GM12891 (cell line): ENCODE measurements around the gene PCDHA7.
"Not testable (repeated sequence)": the region's sequence is repeated elsewhere in the genome, so short reads cannot be mapped to it uniquely, and the experiment has no call there.

Source experiments
- DNase-seq: peaks from one replicate; pipeline ENCODE4 v3.0.0; 2011; ENCODE audit warnings: low spot score; ENCODE audit not compliant: insufficient read length
- FAIRE-seq: peaks from 2 replicates; lab custom pipeline; 2011; peaks lifted over from hg19 to GRCh38; lab: Jason Lieb, UNC
- PAX5 ChIP-seq: IDR thresholded peaks from 2 replicates; pipeline ENCODE4 v1.6.1; 2011; ENCODE audit warnings: low read length, moderate library complexity, mild to moderate bottlenecking; ENCODE audit not compliant: insufficient read depth, severe bottlenecking
- POLR2A ChIP-seq: IDR thresholded peaks from 2 replicates; pipeline ENCODE4 v1.6.1; 2011; ENCODE audit warnings: low read depth, low read length, control low read depth
- POLR2AphosphoS5 ChIP-seq: IDR thresholded peaks from 2 replicates; pipeline ENCODE4 v1.6.1; 2011; ENCODE audit warnings: low read depth, low read length, control low read depth
- POU2F2 ChIP-seq: IDR thresholded peaks from 2 replicates; pipeline ENCODE4 v1.6.1; 2011; ENCODE audit warnings: low read depth, mild to moderate bottlenecking, control low read depth, low read length, moderate library complexity
- SPI1 ChIP-seq: IDR thresholded peaks from 2 replicates; pipeline ENCODE4 v1.6.1; 2011; ENCODE audit warnings: low read depth, low read length, control low read depth
- TAF1 ChIP-seq: IDR thresholded peaks from 2 replicates; pipeline ENCODE4 v1.6.1; 2011; ENCODE audit warnings: low read depth, low read length, control low read depth

The PCDHA7 gene

DNA sequence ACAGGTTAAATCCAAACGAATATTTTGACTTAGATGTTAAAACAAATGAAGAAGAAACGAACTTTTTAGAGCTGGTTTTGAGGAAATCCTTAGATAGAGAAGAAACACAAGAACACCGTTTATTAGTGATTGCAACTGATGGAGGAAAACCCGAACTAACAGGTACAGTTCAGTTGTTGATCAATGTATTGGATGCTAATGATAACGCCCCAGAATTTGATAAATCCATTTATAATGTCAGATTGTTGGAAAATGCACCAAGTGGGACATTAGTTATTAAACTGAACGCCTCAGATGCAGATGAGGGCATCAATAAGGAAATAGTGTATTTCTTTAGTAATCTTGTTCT, 11.8 kb upstream of the PCDHA7 start:
- no peak for TF ChIP-seq POLR2A
- no peak for TF ChIP-seq PAX5
- no peak for TF ChIP-seq POLR2AphosphoS5
- no peak for TF ChIP-seq SPI1
- no peak for TF ChIP-seq POU2F2
- TF ChIP-seq TAF1: no peak
- DNase-seq (no peak), FAIRE-seq (no peak)

DNA sequence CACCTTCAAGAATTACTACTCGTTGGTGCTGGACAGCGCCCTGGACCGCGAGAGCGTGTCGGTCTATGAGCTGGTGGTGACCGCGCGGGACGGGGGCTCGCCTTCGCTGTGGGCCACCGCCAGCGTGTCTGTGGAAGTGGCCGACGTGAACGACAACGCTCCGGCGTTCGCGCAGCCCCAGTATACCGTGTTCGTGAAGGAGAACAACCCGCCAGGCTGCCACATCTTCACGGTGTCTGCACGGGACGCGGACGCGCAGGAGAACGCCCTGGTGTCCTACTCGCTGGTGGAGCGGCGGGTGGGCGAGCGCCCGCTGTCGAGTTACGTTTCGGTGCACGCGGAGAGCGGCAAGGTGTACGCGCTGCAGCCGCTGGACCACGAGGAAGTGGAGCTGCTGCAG, 11.1 kb upstream of the PCDHA7 start:
- not testable (repeated sequence) for DNase-seq, FAIRE-seq

DNA sequence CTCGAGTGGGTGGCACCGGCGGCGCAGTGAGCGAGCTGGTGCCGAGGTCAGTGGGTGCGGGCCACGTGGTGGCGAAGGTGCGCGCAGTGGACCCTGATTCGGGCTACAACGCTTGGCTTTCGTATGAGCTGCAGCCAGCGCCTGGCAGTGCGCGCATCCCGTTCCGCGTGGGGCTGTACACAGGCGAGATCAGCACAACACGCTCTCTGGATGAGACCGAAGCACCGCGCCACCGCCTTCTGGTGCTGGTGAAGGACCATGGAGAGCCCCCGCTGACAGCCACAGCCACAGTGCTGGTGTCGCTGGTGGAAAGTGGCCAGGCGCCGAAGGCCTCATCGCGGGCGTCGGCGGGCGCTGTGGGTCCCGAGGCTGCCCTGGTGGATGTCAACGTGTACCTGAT, 10.6 kb upstream of the PCDHA7 start:
- FAIRE-seq (no peak), DNase-seq (no peak)
- no peak for TF ChIP-seq TAF1
- no peak for TF ChIP-seq SPI1
- no peak for TF ChIP-seq POLR2AphosphoS5
- no peak for TF ChIP-seq POU2F2

DNA sequence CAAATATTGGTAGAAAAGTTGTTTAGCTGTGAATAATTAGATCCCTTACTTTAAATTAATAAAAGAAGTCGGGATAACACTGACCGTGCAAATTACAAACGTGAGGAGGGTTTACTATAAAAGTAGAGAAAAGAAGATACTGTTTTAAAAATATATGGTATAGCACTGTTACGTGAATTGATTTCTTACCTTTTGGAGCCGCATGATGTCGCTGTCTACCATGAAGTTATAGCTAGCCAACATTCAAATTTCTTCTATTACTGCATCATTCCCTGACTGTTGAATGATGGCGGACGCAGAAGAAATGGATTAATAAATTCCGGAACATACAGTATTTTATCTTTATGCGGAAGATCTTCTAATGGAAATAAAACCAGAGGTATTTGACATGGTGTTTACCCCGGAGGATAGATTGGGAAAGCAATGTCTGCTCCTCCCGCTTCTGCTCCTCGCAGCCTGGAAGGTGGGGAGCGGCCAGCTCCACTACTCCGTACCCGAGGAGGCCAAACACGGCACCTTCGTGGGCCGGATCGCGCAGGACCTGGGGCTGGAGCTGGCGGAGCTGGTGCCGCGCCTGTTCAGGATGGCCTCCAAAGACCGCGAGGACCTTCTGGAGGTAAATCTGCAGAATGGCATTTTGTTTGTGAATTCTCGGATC, 6.2 kb upstream of the PCDHA7 start, which contains the start of gene PCDHA6:
TSS of gene PCDHA6 (plus strand) at position 257 of the 658 bp plus-strand sequence. CDS start at position 389, 132 bp downstream.
- TF ChIP-seq PAX5: no peak
- TF ChIP-seq SPI1: no peak
- TF ChIP-seq POLR2A: no peak
- no peak for TF ChIP-seq TAF1
- no peak for TF ChIP-seq POU2F2
- TF ChIP-seq POLR2AphosphoS5: no peak
- DNase-seq (no peak), FAIRE-seq (no peak)

DNA sequence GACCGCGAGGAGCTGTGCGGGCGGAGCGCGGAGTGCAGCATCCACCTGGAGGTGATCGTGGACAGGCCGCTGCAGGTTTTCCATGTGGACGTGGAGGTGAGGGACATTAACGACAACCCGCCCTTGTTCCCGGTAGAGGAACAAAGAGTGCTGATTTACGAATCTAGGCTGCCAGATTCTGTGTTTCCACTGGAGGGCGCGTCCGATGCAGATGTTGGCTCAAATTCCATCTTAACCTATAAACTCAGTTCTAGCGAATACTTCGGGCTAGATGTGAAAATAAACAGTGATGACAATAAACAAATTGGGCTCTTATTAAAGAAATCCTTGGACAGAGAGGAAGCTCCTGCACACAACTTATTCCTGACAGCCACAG, 5.7 kb upstream of the PCDHA7 start:
- DNase-seq (no peak), FAIRE-seq (no peak)
- TF ChIP-seq POU2F2 (no peak), SPI1 (no peak), PAX5 (no peak), POLR2AphosphoS5 (no peak), TAF1 (no peak), POLR2A (no peak)

DNA sequence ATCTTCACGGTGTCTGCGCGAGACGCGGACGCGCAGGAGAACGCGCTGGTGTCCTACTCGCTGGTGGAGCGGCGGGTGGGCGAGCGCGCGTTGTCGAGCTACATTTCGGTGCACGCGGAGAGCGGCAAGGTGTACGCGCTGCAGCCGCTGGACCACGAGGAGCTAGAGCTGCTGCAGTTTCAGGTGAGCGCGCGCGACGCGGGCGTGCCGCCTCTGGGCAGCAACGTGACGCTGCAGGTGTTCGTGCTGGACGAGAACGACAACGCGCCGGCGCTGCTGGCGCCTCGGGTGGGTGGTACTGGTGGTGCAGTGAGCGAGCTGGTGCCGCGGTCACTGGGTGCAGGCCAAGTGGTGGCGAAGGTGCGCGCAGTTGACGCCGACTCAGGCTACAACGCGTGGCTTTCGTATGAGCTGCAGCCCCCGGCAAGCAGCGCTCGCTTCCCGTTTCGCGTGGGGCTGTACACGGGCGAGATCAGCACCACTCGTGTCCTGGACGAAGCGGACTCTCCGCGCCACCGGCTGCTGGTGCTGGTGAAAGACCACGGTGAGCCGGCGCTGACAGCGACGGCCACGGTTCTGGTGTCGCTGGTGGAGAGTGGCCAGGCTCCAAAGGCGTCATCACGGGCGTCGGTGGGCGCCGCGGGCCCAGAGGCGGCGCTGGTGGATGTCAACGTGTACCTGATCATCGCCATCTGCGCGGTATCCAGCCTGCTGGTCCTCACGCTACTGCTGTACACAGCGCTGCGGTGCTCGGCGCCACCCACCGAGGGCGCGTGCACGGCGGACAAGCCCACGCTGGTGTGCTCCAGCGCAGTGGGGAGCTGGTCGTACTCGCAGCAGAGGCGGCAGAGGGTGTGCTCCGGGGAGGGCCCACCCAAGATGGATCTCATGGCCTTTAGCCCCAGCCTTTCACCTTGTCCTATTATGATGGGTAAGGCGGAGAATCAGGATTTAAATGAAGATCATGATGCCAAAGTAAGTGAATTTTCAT, 4.3 kb upstream of the PCDHA7 start:
- FAIRE-seq: not testable (repeated sequence)

DNA sequence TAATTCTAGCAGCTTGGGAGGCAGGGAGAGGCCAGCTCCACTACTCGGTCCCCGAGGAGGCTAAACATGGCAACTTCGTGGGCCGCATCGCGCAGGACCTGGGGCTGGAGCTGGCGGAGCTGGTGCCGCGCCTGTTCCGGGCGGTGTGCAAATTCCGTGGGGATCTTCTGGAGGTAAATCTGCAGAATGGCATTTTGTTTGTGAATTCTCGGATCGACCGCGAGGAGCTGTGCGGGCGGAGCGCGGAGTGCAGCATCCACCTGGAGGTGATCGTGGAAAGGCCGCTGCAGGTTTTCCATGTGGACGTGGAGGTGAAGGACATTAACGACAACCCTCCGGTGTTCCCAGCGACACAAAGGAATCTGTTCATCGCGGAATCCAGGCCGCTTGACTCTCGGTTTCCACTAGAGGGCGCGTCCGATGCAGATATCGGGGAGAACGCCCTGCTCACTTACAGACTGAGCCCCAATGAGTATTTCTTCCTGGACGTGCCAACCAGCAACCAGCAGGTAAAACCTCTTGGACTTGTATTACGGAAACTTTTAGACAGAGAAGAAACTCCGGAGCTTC, 455 bp downstream of the PCDHA7 start:
- not testable (repeated sequence) for DNase-seq, FAIRE-seq

More for the DNA sequence above, 4.3 kb upstream of the PCDHA7 start:
- DNase-seq: not testable (repeated sequence)

DNA sequence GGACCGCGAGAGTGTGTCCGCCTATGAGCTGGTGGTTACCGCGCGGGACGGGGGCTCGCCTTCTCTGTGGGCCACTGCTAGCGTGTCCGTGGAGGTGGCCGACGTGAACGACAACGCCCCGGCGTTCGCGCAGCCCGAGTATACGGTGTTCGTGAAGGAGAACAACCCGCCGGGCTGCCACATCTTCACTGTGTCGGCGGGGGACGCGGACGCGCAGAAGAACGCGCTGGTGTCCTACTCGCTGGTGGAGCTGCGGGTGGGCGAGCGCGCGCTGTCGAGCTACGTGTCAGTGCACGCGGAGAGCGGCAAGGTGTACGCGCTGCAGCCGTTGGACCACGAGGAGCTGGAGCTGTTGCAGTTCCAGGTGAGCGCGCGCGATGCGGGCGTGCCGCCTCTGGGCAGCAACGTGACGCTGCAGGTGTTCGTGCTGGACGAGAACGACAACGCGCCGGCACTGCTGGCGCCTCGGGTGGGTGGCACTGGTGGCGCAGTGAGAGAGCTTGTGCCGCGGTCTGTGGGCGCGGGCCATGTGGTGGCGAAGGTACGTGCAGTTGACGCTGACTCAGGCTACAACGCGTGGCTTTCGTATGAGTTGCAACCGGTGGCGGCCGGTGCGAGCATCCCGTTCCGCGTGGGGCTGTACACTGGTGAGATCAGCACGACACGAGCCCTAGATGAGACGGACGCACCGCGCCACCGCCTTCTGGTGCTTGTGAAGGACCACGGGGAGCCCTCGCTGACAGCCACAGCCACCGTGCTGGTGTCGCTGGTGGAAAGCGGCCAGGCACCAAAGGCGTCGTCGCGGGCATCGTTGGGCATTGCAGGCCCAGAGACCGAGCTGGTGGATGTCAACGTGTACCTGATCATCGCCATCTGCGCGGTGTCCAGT, 1.8 kb downstream of the PCDHA7 start:
- DNase-seq (no peak), FAIRE-seq (no peak)
- TF ChIP-seq POU2F2 (no peak), POLR2A (no peak), TAF1 (no peak), POLR2AphosphoS5 (no peak), SPI1 (no peak), PAX5 (no peak)

DNA sequence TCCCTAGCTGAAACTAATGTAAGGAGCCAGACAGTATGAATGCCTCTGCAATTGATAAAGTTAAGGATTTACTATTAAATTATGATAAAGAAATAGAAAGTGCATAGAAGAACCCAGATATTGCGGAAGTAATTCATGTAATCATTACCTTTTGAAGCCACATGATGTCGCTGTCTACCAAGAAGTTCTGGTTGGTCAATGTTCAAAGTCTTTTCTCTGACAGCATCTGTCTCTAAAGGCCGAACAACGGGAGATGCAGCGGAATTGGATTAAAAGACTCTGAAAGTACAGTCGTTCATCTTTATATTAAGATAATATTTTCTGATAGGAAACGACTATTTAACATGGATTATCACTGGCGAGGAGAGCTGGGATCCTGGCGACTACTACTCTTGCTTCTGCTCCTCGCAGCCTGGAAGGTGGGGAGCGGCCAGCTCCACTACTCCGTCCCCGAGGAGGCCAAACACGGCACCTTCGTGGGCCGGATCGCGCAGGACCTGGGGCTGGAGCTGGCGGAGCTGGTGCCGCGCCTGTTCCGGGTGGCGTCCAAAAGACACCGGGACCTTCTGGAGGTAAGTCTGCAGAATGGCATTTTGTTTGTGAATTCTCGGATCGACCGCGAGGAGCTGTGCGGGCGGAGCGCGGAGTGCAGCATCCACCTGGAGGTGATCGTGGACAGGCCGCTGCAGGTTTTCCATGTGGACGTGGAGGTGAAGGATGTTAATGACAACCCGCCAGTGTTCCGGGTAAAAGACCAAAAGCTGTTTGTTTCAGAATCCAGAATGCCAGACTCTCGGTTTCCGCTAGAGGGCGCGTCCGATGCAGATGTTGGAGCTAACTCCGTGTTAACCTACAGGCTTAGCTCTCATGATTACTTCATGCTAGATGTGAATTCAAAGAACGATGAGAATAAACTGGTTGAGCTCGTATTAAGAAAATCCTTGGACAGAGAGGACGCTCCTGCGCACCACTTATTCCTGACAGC, 7.2 kb downstream of the PCDHA7 start, which contains the start of gene PCDHA8:
TSS of gene PCDHA8 (plus strand) at position 210 of the 985 bp plus-strand sequence. CDS start at position 345, 135 bp downstream.
- no peak for TF ChIP-seq PAX5
- no peak for TF ChIP-seq SPI1
- TF ChIP-seq POLR2AphosphoS5: no peak
- no peak for TF ChIP-seq TAF1
- FAIRE-seq (no peak), DNase-seq (no peak)
